Activated naive CD4-positive, alpha-beta T cell treated with anti-CD3 and anti-CD28 coated beads, Interleukin-2, amount 50 U/mL, for 72 hours (primary cell): ENCODE measurements around the gene PLA2G6. TPM values are rescaled to one million over a fixed set of nuclear protein-coding genes. Genes with fewer than 3 reads are reported as not detected.

Experiments used
- ATAC-seq, 2 donors: fragments of 150-1000 bp; cut with Tn5 transposase; 2 replicates each; pipeline ENCODE4 v1.10.0; 2021; ENCODE audit warnings: mild to moderate bottlenecking in 2 of 2, moderate library complexity in 2 of 2
- DNase-seq, 2 donors: peaks; one replicate each; pipeline ENCODE4 v3.0.0; 2021 to 2022; ENCODE audit warnings: low spot score in 2 of 2
- H3K27ac Mint-ChIP-seq, 2 donors: one replicate each; pipeline ENCODE4 v1.8.0; 2022; ENCODE audit warnings: mild to moderate bottlenecking in 2 of 2, mixed read lengths in 2 of 2
- H3K36me3 Mint-ChIP-seq, 2 donors: one replicate each; pipeline ENCODE4 v1.8.0; 2022; ENCODE audit warnings: mixed read lengths in 2 of 2
- H3K9me3 Mint-ChIP-seq, 2 donors: one replicate each; pipeline ENCODE4 v1.8.0; 2022; ENCODE audit warnings: mixed read lengths in 2 of 2
- total RNA-seq, 2 donors: library from RNA; stranded (reverse); gene quantifications; one replicate each; pipeline ENCODE4 v1.2.3, GENCODE V29; 2022

PLA2G6 gene
- total RNA-seq, 2 donors from 2014 or later: 74.3 to 75.7 TPM

GRCh38 chr22:38202437-38203089 lies 20.9 kb upstream of the PLA2G6 start:
- peak; percentile 42 to 51 for ATAC-seq
- Mint-ChIP-seq H3K36me3 (no peaks in the 10 kb centered on the region), H3K27ac (peak overlapping the region; percentile 55 to 84), H3K9me3 (no peaks in the 10 kb centered on the region)
- DNase-seq: peak; percentile 63 to 79

- DNase-seq (peak; percentile 89 to 94), ATAC-seq (peak; percentile 69 to 77)
- Mint-ChIP-seq H3K9me3 (no peaks in the 10 kb centered on the region), H3K27ac (peak within 1 kb of the TSS; percentile 84 to 90), H3K36me3 (no peaks in the 10 kb centered on the region)
These were observed 20.2 kb upstream of the PLA2G6 start, which contains the start of gene MAFF for GRCh38 chr22:38201711-38202436. Gene MAFF (plus strand): TSS chr22:38201994. CDS start chr22:38213854, 11,860 bp downstream.

- ATAC-seq (no peak), DNase-seq (no peak)
- Mint-ChIP-seq H3K9me3 (no peaks in the 10 kb centered on the region), H3K27ac (peak overlapping the region; percentile 80 to 84), H3K36me3 (no peaks in the 10 kb centered on the region)
These were observed 19.7 kb upstream of the PLA2G6 start for GRCh38 chr22:38201371-38201710.

GRCh38 chr22:38199826-38200559 lies 18.4 kb upstream of the PLA2G6 start:
- Mint-ChIP-seq H3K36me3 (no peaks in the 10 kb centered on the region), H3K9me3 (no peaks in the 10 kb centered on the region), H3K27ac (no peak overlapping the region)
- ATAC-seq (no peak), DNase-seq (no peak)

GRCh38 chr22:38196791-38197419 lies 15.3 kb upstream of the PLA2G6 start:
- Mint-ChIP-seq H3K27ac (no peak overlapping the region), H3K36me3 (no peaks in the 10 kb centered on the region), H3K9me3 (no peaks in the 10 kb centered on the region)
- ATAC-seq (no peak), DNase-seq (no peak)

- Mint-ChIP-seq H3K27ac (no peak overlapping the region), H3K9me3 (no peaks in the 10 kb centered on the region), H3K36me3 (no peaks in the 10 kb centered on the region)
- no peak for DNase-seq
- no peak for ATAC-seq
These were observed 11.9 kb upstream of the PLA2G6 start for GRCh38 chr22:38193580-38193979.

GRCh38 chr22:38192475-38192863 lies 10.8 kb upstream of the PLA2G6 start:
- Mint-ChIP-seq H3K9me3 (no peaks in the 10 kb centered on the region), H3K36me3 (no peaks in the 10 kb centered on the region), H3K27ac (peak overlapping the region in 1 of 2 donors; percentile 14)
- no peak for DNase-seq
- no peak for ATAC-seq

GRCh38 chr22:38191731-38192474 lies 10.3 kb upstream of the PLA2G6 start:
- H3K27ac Mint-ChIP-seq: peak overlapping the region in 1 of 2 donors; percentile 14
- no peaks in the 10 kb centered on the region for H3K36me3 Mint-ChIP-seq
- ATAC-seq (no peak), DNase-seq (no peak)
- H3K9me3 Mint-ChIP-seq: no peaks in the 10 kb centered on the region

- ATAC-seq: no peak
These were observed 9.4 kb upstream of the PLA2G6 start for GRCh38 chr22:38191055-38191454.

GRCh38 chr22:38190581-38190980 lies 9.0 kb upstream of the PLA2G6 start:
- DNase-seq (no peak), ATAC-seq (no peak)
- no peaks in the 10 kb centered on the region for H3K9me3 Mint-ChIP-seq
- no peaks in the 10 kb centered on the region for H3K36me3 Mint-ChIP-seq
- H3K27ac Mint-ChIP-seq: no peak overlapping the region

More at GRCh38 chr22:38191055-38191454, 9.4 kb upstream of the PLA2G6 start:
- DNase-seq: no peak
- H3K9me3 Mint-ChIP-seq: no peaks in the 10 kb centered on the region
- H3K27ac Mint-ChIP-seq: no peak overlapping the region
- no peaks in the 10 kb centered on the region for H3K36me3 Mint-ChIP-seq

- Mint-ChIP-seq H3K27ac (no peak overlapping the region), H3K9me3 (no peaks in the 10 kb centered on the region), H3K36me3 (no peaks in the 10 kb centered on the region)
- ATAC-seq: no peak
- no peak for DNase-seq
These were observed 7.5 kb upstream of the PLA2G6 start for GRCh38 chr22:38189104-38189503.

GRCh38 chr22:38187413-38188212 lies 6.0 kb upstream of the PLA2G6 start:
- H3K9me3 Mint-ChIP-seq: no peaks in the 10 kb centered on the region
- no peak overlapping the region for H3K27ac Mint-ChIP-seq
- no peaks in the 10 kb centered on the region for H3K36me3 Mint-ChIP-seq
- ATAC-seq: no peak
- DNase-seq: no peak

- H3K36me3 Mint-ChIP-seq: peaks cover under 1 to 5% of the 10 kb centered on the region in 2 donors
- ATAC-seq: no peak
These were observed 4.8 kb upstream of the PLA2G6 start for GRCh38 chr22:38186429-38186828.

GRCh38 chr22:38184788-38185187 lies 3.2 kb upstream of the PLA2G6 start:
- H3K27ac Mint-ChIP-seq: no peak overlapping the region
- no peak for DNase-seq
- ATAC-seq: no peak
- H3K36me3 Mint-ChIP-seq: peaks cover 7 to 19% of the 10 kb centered on the region in 2 donors
- no peaks in the 10 kb centered on the region for H3K9me3 Mint-ChIP-seq

More at GRCh38 chr22:38186429-38186828, 4.8 kb upstream of the PLA2G6 start:
- Mint-ChIP-seq H3K9me3 (no peaks in the 10 kb centered on the region), H3K27ac (no peak overlapping the region)
- DNase-seq: no peak

GRCh38 chr22:38180841-38181452 lies 683 bp downstream of the PLA2G6 start:
- Mint-ChIP-seq H3K36me3 (peaks cover 7 to 19% of the 10 kb centered on the region in 2 donors), H3K9me3 (no peaks in the 10 kb centered on the region), H3K27ac (peak overlapping the region; percentile 99)
- DNase-seq (peak in 1 of 2 donors; percentile 23), ATAC-seq (peak in 1 of 2 donors; percentile 6)
